Measurements from ENCODE around the gene SCLT1. TPM values are rescaled to one million over a fixed set of nuclear protein-coding genes. Genes with fewer than 3 reads are reported as not detected.

Gene SCLT1
- total RNA-seq, 1 experiment from 2014 or later: 11.3 TPM

- H3K4me3 Mint-ChIP-seq: no peak overlapping the region
- Histone ChIP-seq H4K20me1 (ENCODE audit: control insufficient read depth, insufficient read depth, insufficient read length) (no peaks in the 10 kb centered on the region), H3K9ac (ENCODE audit: extremely low read depth, insufficient read length, low read length) (no peak overlapping the region), H3K23me2 (ENCODE audit: insufficient read length, low read depth, low read length, poor library complexity, severe bottlenecking) (no peaks in the 10 kb centered on the region), H3K9me3 (ENCODE audit: control insufficient read depth, low read depth, low read length) (no peaks in the 10 kb centered on the region), H2BK120ac (ENCODE audit: low read depth, low read length, poor library complexity, severe bottlenecking) (no peak overlapping the region), H3K4ac (ENCODE audit: low read depth, low read length) (no peak overlapping the region), H4K5ac (ENCODE audit: insufficient read length, low read depth, low read length) (no peak overlapping the region), H3K23ac (ENCODE audit: insufficient read length, low read depth, low read length) (no peak overlapping the region), H2BK20ac (ENCODE audit: low read depth, low read length, poor library complexity, severe bottlenecking) (no peak overlapping the region), H2BK5ac (ENCODE audit: insufficient read length, low read length) (no peak overlapping the region), H3K79me1 (ENCODE audit: insufficient read depth, low read depth, low read length, poor library complexity, severe bottlenecking) (no peaks in the 10 kb centered on the region), H4K91ac (ENCODE audit: insufficient read length, low read depth, low read length) (no peak overlapping the region), H3K4me1 (ENCODE audit: insufficient read depth, low read length) (no peaks in the 10 kb centered on the region), H3K4me2 (ENCODE audit: insufficient read depth, insufficient read length, low read length) (no peak overlapping the region), H3K14ac (ENCODE audit: insufficient read depth, low read length) (no peak overlapping the region), H4K8ac (replicated peaks; ENCODE audit: insufficient read length, low read depth, low read length) (no peak overlapping the region), H3K18ac (ENCODE audit: insufficient read length, low read depth, low read length) (no peak overlapping the region), H2AK5ac (ENCODE audit: insufficient read length, low read length) (no peak overlapping the region), H3K56ac (ENCODE audit: insufficient read length, low read depth, low read length) (no peak overlapping the region), H2AFZ (ENCODE audit: low read length) (no peak overlapping the region), H3T11ph (ENCODE audit: low read length) (no peak overlapping the region), H2BK15ac (ENCODE audit: low read depth, low read length) (no peak overlapping the region), H2BK12ac (ENCODE audit: insufficient read length, low read depth, low read length) (no peak overlapping the region), H3K27ac (ENCODE audit: insufficient read length, low read depth, low read length) (no peak overlapping the region), H3K79me2 (ENCODE audit: insufficient read depth, low read length) (no peaks in the 10 kb centered on the region), H3K27me3 (ENCODE audit: insufficient read depth, low read length) (no peaks in the 10 kb centered on the region)
- no peaks in the 10 kb centered on the region for H3K36me3 Mint-ChIP-seq (ENCODE audit: insufficient read depth in 1 of 3, low read depth in 3 of 3)
- H3K4me1 Mint-ChIP-seq: no peaks in the 10 kb centered on the region
- H3K9me3 Mint-ChIP-seq: no peaks in the 10 kb centered on the region
- no peak for TF ChIP-seq CTCF (conservative IDR thresholded peaks at IDR 0.05)
- H3K27ac Mint-ChIP-seq: no peak overlapping the region
- WGBS (ENCODE audit: extremely low coverage, insufficient read length, low lambda C conversion rate): no CpG with 5 or more reads among the region's 1 CpG
- DNase-seq: no peak
- H3K27me3 Mint-ChIP-seq (ENCODE audit: low read depth): no peaks in the 10 kb centered on the region
These were observed 180.1 kb downstream of the SCLT1 start for GRCh38 chr4:128913228-128913627.
